NCI-H2029 (cell line): ENCODE results near the gene PKN2.
A peak's percentile ranks its signal among the peaks of the same experiment; 100 is the strongest.
"Not testable (repeated sequence)": the region's sequence is repeated elsewhere in the genome, so short reads cannot be mapped to it uniquely, and the experiment has no call there.

Experiments used
- DNase-seq: peaks from one replicate; lab custom pipeline; 2025; lab: John Stamatoyannopoulos, UW

PKN2 gene

GRCh38 chr1:88791192-88791591 lies 107.1 kb downstream of the PKN2 start:
- no peak for DNase-seq

DNA sequence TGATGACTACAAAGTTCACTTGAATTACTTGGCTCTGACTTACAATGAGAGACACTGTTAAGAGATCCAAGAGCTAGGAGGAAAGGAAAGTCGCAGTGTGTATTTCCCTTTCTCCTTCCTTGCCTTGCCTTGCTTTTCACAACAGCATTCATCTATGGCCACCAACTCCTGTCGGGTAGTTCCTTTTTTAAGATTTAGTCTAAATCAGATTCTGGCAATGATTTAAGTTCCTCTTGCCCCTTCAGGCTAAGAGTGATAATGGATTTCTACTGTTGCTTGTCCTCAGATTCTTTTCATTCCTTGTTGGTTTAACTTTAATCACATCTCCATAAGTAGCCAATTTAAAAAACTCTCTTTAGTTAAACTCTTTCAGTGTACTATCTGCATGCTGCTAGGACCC lies 115.4 kb downstream of the PKN2 start:
- DNase-seq = no peak

DNA sequence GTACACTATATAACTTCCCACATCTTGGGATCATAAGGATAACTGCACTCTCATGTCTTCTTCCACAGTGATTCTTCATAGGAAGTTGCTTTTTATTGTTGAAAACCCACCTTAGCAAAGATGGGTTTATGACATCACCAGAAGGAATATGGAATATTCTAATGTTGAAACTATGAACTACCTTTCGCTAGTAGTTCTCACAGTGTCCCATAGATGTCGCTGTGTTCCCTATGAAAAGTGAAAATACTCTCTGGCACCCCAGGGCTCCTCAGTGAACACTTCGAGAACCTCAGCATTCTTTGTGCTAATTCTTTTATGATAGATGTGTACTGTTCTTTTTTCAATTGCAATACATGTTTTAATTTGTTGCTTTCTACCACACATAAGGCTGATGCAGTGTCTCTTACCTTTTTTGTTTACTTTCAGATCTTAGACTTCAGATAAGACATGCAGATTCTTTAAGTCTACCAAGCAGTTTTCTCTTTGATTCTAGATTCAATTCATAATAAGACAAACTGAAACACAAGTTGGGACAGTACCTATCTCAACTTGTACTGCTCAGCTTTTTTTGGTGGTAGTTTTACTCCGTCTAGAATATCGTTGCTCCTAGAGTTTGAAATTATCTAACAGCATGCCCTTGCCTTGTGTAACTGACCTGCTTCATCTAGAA lies 116.4 kb downstream of the PKN2 start:
- no peak for DNase-seq

GRCh38 chr1:88801575-88802208 lies 117.6 kb downstream of the PKN2 start:
- no peak for DNase-seq

DNA sequence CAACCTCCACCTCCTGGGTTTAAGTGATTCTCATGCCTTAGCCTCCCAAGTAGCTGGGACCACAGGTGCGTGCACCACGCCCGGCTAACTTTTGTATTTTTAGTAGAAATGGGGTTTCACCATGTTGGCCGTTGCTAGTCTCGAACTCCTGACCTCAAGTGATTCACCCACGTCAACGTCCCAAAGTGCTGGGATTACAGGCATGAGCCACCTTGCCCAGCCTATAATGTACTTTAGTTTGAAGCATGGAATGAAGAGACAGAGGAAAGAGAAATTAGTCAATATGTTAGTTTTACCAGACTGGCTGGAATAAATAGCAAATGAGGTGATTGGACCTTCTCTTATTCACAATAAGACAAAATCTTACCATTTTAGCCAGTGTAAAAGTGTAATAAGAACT lies 118.3 kb downstream of the PKN2 start:
- DNase-seq = no peak

DNA sequence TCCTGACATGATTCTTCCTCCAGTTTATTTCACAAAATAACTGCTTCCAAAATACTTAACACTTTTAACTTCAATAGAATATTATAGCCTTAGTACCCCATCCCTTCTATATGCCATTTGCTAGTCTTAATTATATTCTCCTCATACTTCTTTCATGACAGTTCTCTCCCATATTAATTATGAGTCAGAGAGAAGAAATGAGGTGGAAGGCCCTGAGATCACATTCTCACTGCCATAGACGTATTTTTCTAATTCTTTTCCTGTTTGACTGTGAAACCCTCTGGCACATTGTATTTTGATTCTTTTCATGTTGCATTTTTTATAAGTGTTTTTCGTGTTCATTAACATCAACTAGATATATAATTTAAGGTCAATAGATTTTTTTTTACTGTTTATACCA lies 118.9 kb downstream of the PKN2 start:
- no peak for DNase-seq

- DNase-seq = no peak
These were observed 119.4 kb downstream of the PKN2 start for GRCh38 chr1:88803444-88803843.

DNA sequence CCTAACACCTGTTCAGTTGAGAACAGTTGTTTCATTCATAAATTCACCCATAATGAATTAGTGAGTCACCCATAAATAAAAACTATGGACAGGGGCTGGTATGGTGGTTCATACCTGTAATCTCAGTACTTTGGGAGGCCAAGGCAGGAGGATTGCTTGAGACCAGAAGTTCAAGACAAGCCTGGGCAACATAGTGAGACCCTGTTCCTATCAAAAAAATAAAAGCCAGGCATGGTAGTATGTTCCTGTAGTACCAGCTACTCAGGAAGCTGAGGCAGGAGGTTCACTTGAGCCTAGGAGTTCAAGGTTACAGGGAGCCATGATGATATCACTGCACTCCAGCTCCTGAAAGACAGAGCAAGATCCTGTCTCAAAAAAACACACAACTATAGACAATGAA lies 128.3 kb downstream of the PKN2 start:
- no peak for DNase-seq

DNA sequence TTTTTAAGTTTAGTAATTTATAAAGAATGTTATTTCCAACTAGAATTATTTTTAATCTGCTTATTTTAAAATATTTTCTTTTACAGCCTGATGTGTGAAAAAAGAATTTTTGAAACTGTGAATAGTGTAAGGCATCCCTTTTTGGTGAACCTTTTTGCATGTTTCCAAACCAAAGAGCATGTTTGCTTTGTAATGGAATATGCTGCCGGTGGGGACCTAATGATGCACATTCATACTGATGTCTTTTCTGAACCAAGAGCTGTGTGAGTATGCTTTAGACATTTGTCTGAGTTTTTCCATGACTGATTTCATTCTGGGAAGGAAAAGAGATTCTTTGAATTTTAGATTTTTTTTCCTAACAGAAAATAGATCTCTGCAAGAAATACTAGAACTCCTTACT lies 129.4 kb downstream of the PKN2 start:
- no peak for DNase-seq

DNA sequence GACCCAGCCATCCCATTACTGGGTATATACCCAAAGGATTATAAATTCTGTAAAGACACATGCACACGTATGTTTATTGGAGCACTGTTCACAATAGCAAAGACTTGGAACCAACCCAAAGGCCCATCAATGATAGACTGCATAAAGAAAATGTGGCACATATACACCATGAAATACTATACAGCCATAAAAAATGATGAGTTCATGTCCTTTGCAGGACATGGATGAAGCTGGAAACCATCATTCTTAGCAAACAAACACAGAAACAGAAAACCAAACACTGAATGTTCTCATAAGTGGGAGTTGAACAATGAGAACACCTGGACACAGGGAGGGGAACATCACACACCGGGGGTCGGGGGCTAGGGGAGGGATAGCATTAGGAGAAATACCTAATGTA lies 135.6 kb downstream of the PKN2 start:
- DNase-seq = not testable (repeated sequence)

- no peak for DNase-seq
These were observed 141.6 kb downstream of the PKN2 start for GRCh38 chr1:88825721-88826120.

DNA sequence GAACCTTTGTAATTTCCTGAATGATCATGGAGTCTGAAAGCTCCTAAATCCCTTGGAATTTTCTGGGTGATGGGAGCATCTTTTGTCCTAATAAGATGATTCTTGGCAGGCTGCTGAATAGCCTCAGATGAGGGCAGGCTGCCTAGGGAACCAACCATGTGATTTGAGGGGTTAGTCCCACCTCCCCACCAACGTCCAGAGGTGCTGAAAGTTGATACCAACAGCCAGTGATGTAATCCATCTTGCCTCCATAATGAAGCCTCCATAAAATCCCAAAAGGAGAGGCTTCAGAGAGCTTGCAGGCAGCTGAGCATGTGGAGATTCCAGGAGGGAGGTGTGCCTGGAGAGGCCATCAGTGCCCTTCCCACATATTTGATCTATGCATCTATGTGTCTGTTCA lies 163.6 kb downstream of the PKN2 start:
- no peak for DNase-seq

DNA sequence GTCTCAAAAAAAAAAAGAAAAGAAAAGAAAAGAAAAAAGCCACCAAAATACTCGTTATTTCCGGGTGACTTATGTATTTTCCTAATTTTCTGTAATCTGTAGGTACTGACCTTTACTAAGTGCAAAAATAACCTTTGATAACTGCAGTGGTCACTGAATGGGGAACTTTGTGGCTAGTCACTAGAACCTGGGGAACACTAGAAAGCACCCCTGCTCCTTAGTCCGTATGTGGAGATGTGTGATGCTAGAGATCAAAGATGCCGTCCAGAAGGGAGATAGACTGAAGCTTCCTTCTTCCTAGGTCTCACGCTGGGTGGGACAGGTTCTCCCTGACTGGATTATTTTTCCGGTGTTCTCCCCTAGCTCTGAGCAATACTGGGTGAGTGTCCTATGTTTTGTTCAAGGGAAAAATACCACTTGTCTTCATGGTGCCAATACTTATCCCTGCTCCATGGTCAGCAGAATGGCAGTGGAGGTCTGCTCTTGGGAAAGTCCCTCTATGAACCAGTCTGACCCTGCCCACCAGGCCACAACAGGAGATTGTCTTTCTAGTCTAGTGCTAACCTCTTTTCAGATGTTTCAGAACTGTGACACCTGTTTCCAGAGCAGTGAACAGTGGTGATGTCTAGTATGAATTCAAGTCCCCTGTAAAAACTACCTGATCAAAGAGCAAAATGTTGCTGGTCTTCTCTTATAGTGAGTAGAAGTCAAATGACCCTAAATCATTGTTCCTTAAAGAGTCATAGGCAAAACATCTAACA lies 167.4 kb downstream of the PKN2 start:
- no peak for DNase-seq

DNA sequence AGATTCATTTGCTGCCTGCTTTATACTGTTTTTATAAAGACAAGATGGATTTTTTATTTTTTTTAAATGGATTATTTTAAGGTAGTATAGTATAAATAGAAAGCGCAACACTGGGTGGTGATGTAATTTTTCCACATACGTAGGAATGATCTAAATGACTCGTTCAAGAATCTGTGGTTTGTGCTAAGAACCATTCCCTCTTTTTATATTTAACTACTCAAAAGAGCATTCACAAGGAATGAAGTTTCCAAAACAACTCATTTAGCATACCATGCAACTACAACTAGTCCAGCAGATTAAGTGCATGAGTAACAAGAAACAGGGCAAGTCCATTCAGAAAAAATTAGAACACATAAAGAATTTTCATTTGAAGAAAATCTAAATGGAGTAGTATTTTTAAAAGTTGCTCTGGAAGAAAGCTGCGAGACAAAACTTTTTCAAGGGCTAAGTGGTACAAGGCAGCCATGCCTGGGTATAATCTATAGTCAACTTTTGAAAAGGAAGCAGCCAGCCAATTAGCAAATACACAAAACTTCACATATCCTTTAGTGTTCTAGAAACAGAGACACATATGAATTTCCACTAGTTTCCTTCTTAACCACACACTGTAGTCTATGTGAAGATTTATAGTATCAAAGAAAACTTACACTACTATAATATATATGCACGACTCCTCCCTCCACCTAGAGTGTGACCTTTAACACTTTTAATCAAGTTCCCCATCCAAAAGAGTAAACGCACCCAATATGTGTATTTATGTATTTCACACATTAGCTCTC lies 183.9 kb downstream of the PKN2 start:
- DNase-seq = no peak

- DNase-seq = not testable (repeated sequence)
These were observed 185.6 kb downstream of the PKN2 start for GRCh38 chr1:88869644-88870043.

DNA sequence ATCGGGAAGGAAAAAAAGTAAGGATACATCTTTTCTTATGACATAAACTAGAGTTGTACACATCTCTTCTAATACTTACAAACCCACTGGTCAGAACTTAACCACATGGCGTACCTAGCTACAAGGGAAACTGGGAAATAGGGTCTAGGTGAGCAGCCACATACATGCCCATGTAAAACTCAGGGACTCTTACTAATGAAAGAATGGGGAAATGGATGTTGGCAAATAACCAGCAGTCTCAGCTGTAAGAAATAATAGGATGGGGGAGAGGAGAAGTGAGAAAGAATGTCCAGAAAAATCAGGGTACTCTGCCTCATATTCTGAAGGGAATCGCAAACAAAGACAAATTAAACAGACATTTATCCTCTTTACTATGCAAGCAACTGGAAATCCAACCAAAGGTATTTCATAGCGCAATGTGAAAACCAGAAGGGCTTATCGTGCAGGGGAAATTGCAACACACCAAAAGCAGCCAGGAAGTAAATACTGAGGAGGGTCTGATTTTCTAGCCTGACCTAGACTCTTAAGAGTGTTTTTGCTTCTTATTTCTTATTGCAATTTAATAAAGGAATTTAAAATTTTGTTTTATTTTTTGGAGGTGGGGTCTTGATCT lies 189.8 kb downstream of the PKN2 start:
- no peak for DNase-seq

GRCh38 chr1:88875595-88875994 lies 191.5 kb downstream of the PKN2 start:
- DNase-seq = no peak

- no peak for DNase-seq
These were observed 192.7 kb downstream of the PKN2 start for GRCh38 chr1:88876573-88877365.

- peak; percentile 16 for DNase-seq
These were observed 193.3 kb downstream of the PKN2 start for GRCh38 chr1:88877382-88877825.

GRCh38 chr1:88877911-88878310 lies 193.8 kb downstream of the PKN2 start:
- no peak for DNase-seq

- no peak for DNase-seq
These were observed 194.7 kb downstream of the PKN2 start for GRCh38 chr1:88878731-88879130.
